ENCODE measurements around the gene SPSB1. TPM values are rescaled to one million over a fixed set of nuclear protein-coding genes. Genes with fewer than 3 reads are reported as not detected.

The SPSB1 gene
- total and polyA plus RNA-seq, 2 experiments from 2014 or later = 2.4 to 6.8 TPM

DNA sequence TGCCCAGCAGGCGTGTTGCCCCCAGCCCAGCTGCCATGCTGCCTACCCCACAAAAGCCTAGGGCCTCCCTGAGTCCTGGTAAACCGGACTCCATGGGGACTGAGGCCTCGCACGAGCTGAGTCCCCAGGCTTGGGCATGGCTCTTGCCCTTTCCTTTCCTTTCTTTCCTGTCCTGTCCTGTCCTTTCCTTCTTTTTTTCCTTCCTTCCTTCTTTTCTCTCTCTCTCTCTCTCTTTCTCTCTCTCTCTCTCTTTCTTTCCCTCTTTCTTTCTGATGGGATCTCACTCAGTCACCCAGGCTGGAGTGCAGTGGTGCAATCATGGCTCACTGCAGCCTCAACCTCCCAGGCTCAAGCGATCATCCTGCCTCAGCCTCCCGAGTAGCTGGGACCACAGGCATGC is 104.4 kb downstream of the SPSB1 start:
- Mint-ChIP-seq H3K4me1 (peaks cover 3% of the 10 kb centered on the region; the same call in 1 of the 3 replicates), H3K36me3 (ENCODE audit: low read depth) (no peaks in the 10 kb centered on the region; the same call in 2 of the 3 replicates), H3K4me3 (no peak overlapping the region), H3K9me3 (peaks cover 5% of the 10 kb centered on the region), H3K27ac (no peak overlapping the region), H3K27me3 (ENCODE audit: insufficient read depth, low read depth, poor library complexity) (peaks cover 2% of the 10 kb centered on the region)
- TF ChIP-seq CREB1 (CRISPR knock-in tag; IDR thresholded peaks at IDR 0.05; ENCODE audit: low read depth) = no peak
- TF ChIP-seq, protein P1, sequence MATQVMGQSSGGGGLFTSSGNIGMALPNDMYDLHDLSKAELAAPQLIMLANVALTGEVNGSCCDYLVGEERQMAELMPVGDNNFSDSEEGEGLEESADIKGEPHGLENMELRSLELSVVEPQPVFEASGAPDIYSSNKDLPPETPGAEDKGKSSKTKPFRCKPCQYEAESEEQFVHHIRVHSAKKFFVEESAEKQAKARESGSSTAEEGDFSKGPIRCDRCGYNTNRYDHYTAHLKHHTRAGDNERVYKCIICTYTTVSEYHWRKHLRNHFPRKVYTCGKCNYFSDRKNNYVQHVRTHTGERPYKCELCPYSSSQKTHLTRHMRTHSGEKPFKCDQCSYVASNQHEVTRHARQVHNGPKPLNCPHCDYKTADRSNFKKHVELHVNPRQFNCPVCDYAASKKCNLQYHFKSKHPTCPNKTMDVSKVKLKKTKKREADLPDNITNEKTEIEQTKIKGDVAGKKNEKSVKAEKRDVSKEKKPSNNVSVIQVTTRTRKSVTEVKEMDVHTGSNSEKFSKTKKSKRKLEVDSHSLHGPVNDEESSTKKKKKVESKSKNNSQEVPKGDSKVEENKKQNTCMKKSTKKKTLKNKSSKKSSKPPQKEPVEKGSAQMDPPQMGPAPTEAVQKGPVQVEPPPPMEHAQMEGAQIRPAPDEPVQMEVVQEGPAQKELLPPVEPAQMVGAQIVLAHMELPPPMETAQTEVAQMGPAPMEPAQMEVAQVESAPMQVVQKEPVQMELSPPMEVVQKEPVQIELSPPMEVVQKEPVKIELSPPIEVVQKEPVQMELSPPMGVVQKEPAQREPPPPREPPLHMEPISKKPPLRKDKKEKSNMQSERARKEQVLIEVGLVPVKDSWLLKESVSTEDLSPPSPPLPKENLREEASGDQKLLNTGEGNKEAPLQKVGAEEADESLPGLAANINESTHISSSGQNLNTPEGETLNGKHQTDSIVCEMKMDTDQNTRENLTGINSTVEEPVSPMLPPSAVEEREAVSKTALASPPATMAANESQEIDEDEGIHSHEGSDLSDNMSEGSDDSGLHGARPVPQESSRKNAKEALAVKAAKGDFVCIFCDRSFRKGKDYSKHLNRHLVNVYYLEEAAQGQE (IDR thresholded peaks at IDR 0.05; ENCODE audit: unreplicated experiment) = no peak
- TF ChIP-seq POLR2AphosphoS5 (IDR thresholded peaks at IDR 0.05; ENCODE audit: low read depth) = no peak
- TF ChIP-seq JUNB (IDR thresholded peaks at IDR 0.05; ENCODE audit: unreplicated experiment) = no peak
- H2AFZ ChIP-seq = no peak overlapping the region
- no peak overlapping the region for H3K27ac ChIP-seq (ENCODE audit: low read depth)
- H4K20me1 ChIP-seq (replicated peaks; ENCODE audit: insufficient read depth) = no peaks in the 10 kb centered on the region
- H3K4me3 ChIP-seq = no peak overlapping the region
- no peak for DNase-seq (ENCODE audit: low spot score)
- H3K27me3 ChIP-seq (ENCODE audit: insufficient read depth) = no peaks in the 10 kb centered on the region
- no peaks in the 10 kb centered on the region for H3K4me1 ChIP-seq (ENCODE audit: insufficient read depth)
- H3K36me3 ChIP-seq (ENCODE audit: insufficient read depth) = no peaks in the 10 kb centered on the region; the same call in 1 of the 2 replicates
- no peaks in the 10 kb centered on the region for H3F3A ChIP-seq (replicated peaks; ENCODE audit: low read depth)
- no peak overlapping the region for H3K4me2 ChIP-seq
- no peak for ATAC-seq
- no peaks in the 10 kb centered on the region for H3K79me2 ChIP-seq (replicated peaks; ENCODE audit: insufficient read depth)
- H3K9me2 ChIP-seq (ENCODE audit: insufficient read depth) = no peaks in the 10 kb centered on the region

DNA sequence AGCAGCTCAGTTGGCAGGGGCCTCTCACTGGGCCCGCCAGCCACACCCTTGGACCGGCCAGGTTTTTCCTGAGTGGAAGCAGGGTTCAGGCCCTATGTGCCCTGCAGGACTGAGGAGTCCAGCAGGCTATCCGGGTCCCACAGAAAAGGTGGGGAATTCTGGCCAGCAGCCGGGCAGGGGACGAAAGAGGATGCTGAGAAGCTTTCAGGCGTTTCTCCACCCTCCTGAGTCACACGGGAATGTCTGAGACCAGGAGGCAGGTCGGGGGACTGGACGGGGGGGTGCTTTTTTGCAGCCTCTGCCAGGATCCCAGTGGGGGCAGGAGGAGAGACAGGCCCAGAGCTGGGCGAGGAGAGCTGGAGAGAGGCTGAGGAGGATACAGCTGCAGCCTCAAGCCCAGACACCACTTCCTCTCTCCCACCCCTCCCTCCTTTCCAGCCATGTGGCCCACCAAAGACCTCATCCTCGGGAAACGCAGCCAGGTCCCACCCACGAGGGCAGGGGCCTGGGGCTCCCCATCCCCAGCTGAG is 105.4 kb downstream of the SPSB1 start:
- H3K4me3 ChIP-seq = no peak overlapping the region
- no peaks in the 10 kb centered on the region for H3K9me2 ChIP-seq (ENCODE audit: insufficient read depth)
- H3K27ac Mint-ChIP-seq = no peak overlapping the region
- no peak overlapping the region for H2AFZ ChIP-seq
- H3K27me3 ChIP-seq (ENCODE audit: insufficient read depth) = no peaks in the 10 kb centered on the region
- H3K27me3 Mint-ChIP-seq (ENCODE audit: insufficient read depth, low read depth, poor library complexity) = peaks cover 2% of the 10 kb centered on the region
- peaks cover 5% of the 10 kb centered on the region for H3K9me3 Mint-ChIP-seq
- no peaks in the 10 kb centered on the region; the same call in 1 of the 2 replicates for H3K36me3 ChIP-seq (ENCODE audit: insufficient read depth)
- H3K4me2 ChIP-seq = no peak overlapping the region
- no peaks in the 10 kb centered on the region for H3K79me2 ChIP-seq (replicated peaks; ENCODE audit: insufficient read depth)
- H3F3A ChIP-seq (replicated peaks; ENCODE audit: low read depth) = no peaks in the 10 kb centered on the region
- H3K27ac ChIP-seq (ENCODE audit: low read depth) = no peak overlapping the region
- DNase-seq (ENCODE audit: low spot score) (no peak), ATAC-seq (no peak)
- no peaks in the 10 kb centered on the region for H3K4me1 ChIP-seq (ENCODE audit: insufficient read depth)
- peaks cover 3% of the 10 kb centered on the region; the same call in 1 of the 3 replicates for H3K4me1 Mint-ChIP-seq
- no peaks in the 10 kb centered on the region for H4K20me1 ChIP-seq (replicated peaks; ENCODE audit: insufficient read depth)
- no peaks in the 10 kb centered on the region; the same call in 2 of the 3 replicates for H3K36me3 Mint-ChIP-seq (ENCODE audit: low read depth)
- H3K4me3 Mint-ChIP-seq = no peak overlapping the region
- TF ChIP-seq, protein P2, sequence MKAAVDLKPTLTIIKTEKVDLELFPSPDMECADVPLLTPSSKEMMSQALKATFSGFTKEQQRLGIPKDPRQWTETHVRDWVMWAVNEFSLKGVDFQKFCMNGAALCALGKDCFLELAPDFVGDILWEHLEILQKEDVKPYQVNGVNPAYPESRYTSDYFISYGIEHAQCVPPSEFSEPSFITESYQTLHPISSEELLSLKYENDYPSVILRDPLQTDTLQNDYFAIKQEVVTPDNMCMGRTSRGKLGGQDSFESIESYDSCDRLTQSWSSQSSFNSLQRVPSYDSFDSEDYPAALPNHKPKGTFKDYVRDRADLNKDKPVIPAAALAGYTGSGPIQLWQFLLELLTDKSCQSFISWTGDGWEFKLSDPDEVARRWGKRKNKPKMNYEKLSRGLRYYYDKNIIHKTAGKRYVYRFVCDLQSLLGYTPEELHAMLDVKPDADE (IDR thresholded peaks at IDR 0.05) = no peak
- TF ChIP-seq NANOG (IDR thresholded peaks at IDR 0.05; ENCODE audit: borderline replicate concordance) (no peak), ZNF331 (CRISPR knock-in tag; IDR thresholded peaks at IDR 0.05; ENCODE audit: low read depth) (no peak)
- TF ChIP-seq, protein P1 (IDR thresholded peaks at IDR 0.05; ENCODE audit: unreplicated experiment) = no peak

Measured in GM23338 (cell line).